SK-N-SH (cell line): Measurements from ENCODE around the gene FANCI.

Source experiments
- EP300 ChIP-seq, 2 experiments: IDR thresholded peaks; 2 replicates each; pipeline versions ENCODE4 v1.4.0 to v1.6.1; 2012; ENCODE audit warnings: borderline replicate concordance in 1 of 2, low read depth in 1 of 2, low read length in 1 of 2
- GABPA ChIP-seq: IDR thresholded peaks from 2 replicates; pipeline ENCODE4 v1.4.0; 2012; ENCODE audit warnings: low read depth, mild to moderate bottlenecking
- NFIC ChIP-seq: IDR thresholded peaks from 2 replicates; pipeline ENCODE4 v1.4.0; 2012; ENCODE audit warnings: borderline replicate concordance
- POLR2AphosphoS5 ChIP-seq: IDR thresholded peaks from 2 replicates; pipeline ENCODE4 v1.6.1; 2012; ENCODE audit warnings: low read depth, low read length
- RXRA ChIP-seq: IDR thresholded peaks from 2 replicates; pipeline ENCODE4 v1.4.0; 2012; ENCODE audit warnings: low read depth, mild to moderate bottlenecking, borderline replicate concordance
- SMC3 ChIP-seq: IDR thresholded peaks from 2 replicates; pipeline ENCODE4 v1.6.1; 2012; ENCODE audit warnings: low read depth, low read length, improper control_type of control experiment
- USF1 ChIP-seq: IDR thresholded peaks from 2 replicates; pipeline ENCODE4 v1.4.0; 2012; ENCODE audit warnings: low read depth, borderline replicate concordance
- ZBTB33 ChIP-seq: IDR thresholded peaks from 2 replicates; pipeline ENCODE4 v1.4.0; 2012; ENCODE audit warnings: low read depth, borderline replicate concordance
- TF ChIP-seq, protein P1 (sequence below): fragments of 200-600 bp; sonication (generic); IDR thresholded peaks from 2 replicates; pipeline ENCODE4 v1.6.1; 2017; ENCODE audit warnings: antibody characterized with exemption, mild to moderate bottlenecking, moderate library complexity

- TF ChIP-seq GABPA, result no peak
- no peak for TF ChIP-seq SMC3
- TF ChIP-seq RXRA, result no peak
- TF ChIP-seq, protein P1, sequence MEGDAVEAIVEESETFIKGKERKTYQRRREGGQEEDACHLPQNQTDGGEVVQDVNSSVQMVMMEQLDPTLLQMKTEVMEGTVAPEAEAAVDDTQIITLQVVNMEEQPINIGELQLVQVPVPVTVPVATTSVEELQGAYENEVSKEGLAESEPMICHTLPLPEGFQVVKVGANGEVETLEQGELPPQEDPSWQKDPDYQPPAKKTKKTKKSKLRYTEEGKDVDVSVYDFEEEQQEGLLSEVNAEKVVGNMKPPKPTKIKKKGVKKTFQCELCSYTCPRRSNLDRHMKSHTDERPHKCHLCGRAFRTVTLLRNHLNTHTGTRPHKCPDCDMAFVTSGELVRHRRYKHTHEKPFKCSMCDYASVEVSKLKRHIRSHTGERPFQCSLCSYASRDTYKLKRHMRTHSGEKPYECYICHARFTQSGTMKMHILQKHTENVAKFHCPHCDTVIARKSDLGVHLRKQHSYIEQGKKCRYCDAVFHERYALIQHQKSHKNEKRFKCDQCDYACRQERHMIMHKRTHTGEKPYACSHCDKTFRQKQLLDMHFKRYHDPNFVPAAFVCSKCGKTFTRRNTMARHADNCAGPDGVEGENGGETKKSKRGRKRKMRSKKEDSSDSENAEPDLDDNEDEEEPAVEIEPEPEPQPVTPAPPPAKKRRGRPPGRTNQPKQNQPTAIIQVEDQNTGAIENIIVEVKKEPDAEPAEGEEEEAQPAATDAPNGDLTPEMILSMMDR, result no peak
- no peak for TF ChIP-seq USF1
- no peak for TF ChIP-seq EP300 (IDR thresholded peaks at IDR 0.05; ENCODE audit: borderline replicate concordance in 1 of 2, low read depth in 1 of 2, low read length in 1 of 2)
- no peak for TF ChIP-seq NFIC
- no peak for TF ChIP-seq ZBTB33
- no peak for TF ChIP-seq POLR2AphosphoS5
Observed at GRCh38 chr15:89321521-89322410, 78.0 kb downstream of the FANCI start.
